PC-3 (cell line): ENCODE data around the gene GABRR1. TPM values are rescaled to one million over a fixed set of nuclear protein-coding genes. Genes with fewer than 3 reads are reported as not detected.

Experiments used
- ATAC-seq: fragments of 200-7000 bp; cut with Tn5 transposase; 2 replicates; pipeline ENCODE4 v1.9.1; 2020; ENCODE audit warnings: mild to moderate bottlenecking, moderate library complexity
- BruUV-seq: library from RNA; stranded (reverse); fragments of 400-500 nt; replicated peaks from 2 replicates; lab custom pipeline; 2021; lab: Mats Ljungman, UMichigan
- CTCF ChIA-PET: fragments of 300-600 bp; sonication (Branson Sonifier 250); formaldehyde crosslinking; loops from one replicate; lab custom pipeline; 2022; ENCODE audit warnings: antibody characterized with exemption; lab: Charles Lee
- POLR2A ChIA-PET: fragments of 300-600 bp; sonication (Branson Sonifier 250); formaldehyde crosslinking; loops from one replicate; lab custom pipeline; 2022; ENCODE audit warnings: antibody characterized with exemption; ENCODE audit not compliant: unreplicated experiment; lab: Charles Lee
- DNase-seq: peaks from one replicate; pipeline ENCODE4 v3.0.0-alpha.2; 2015
- H2AFZ ChIP-seq: fragments of 300-600 bp; sonication (generic); 2 replicates; pipeline ENCODE4 v1.6.0; 2016; ENCODE audit warnings: antibody characterized with exemption, low read length
- H3F3A ChIP-seq: fragments of 300-600 bp; sonication (generic); one replicate; pipeline ENCODE4 v1.6.0; 2017; ENCODE audit warnings: antibody characterized with exemption, low read length, control low read depth, mild to moderate bottlenecking; ENCODE audit not compliant: unreplicated experiment
- H3K27ac ChIP-seq: fragments of 300-600 bp; sonication (generic); 2 replicates; pipeline ENCODE4 v1.5.1; 2016; ENCODE audit warnings: mild to moderate bottlenecking, low read length
- H3K27me3 ChIP-seq: fragments of 300-600 bp; sonication (generic); 2 replicates; pipeline ENCODE4 v1.6.1; 2016; ENCODE audit warnings: low read length, mixed read lengths
- H3K36me3 ChIP-seq: fragments of 300-600 bp; sonication (generic); 2 replicates; pipeline ENCODE4 v1.6.1; 2016; ENCODE audit warnings: low read depth, mixed run types, low read length, mixed read lengths
- H3K4me1 ChIP-seq: fragments of 300-600 bp; sonication (generic); 2 replicates; pipeline ENCODE4 v1.5.1; 2016; ENCODE audit warnings: low read length; ENCODE audit not compliant: insufficient read depth
- H3K4me2 ChIP-seq: fragments of 300-600 bp; sonication (generic); 2 replicates; pipeline ENCODE4 v1.6.0; 2016; ENCODE audit warnings: low read length
- H3K4me3 ChIP-seq: fragments of 300-600 bp; sonication (generic); 2 replicates; pipeline ENCODE4 v1.5.1; 2016; ENCODE audit warnings: mild to moderate bottlenecking, low read length, mixed read lengths
- H3K79me2 ChIP-seq: fragments of 300-600 bp; sonication (generic); 2 replicates; pipeline ENCODE4 v1.6.1; 2017; ENCODE audit warnings: low read length, mixed read lengths
- H3K9ac ChIP-seq: fragments of 300-600 bp; sonication (generic); 2 replicates; pipeline ENCODE4 v1.6.0; 2016; ENCODE audit warnings: mild to moderate bottlenecking, low read length
- H3K9me2 ChIP-seq: fragments of 300-600 bp; sonication (generic); replicated peaks from 2 replicates; pipeline ENCODE4 v1.6.1; 2016; ENCODE audit warnings: mixed run types, low read length, mixed read lengths
- H3K9me3 ChIP-seq: fragments of 300-600 bp; sonication (generic); 2 replicates; pipeline ENCODE4 v1.6.1; 2016; ENCODE audit warnings: low read length, mixed read lengths
- H4K20me1 ChIP-seq: fragments of 300-600 bp; sonication (generic); 2 replicates; pipeline ENCODE4 v1.6.1; 2016; ENCODE audit warnings: low read length, mixed read lengths
- CTCF ChIP-seq: fragments of 300-600 bp; sonication (generic); conservative IDR thresholded peaks from 2 replicates; pipeline ENCODE4 v1.5.1; 2017; ENCODE audit warnings: antibody characterized with exemption, low read depth, mild to moderate bottlenecking, low read length
- EZH2 ChIP-seq: fragments of 300-600 bp; sonication (generic); IDR thresholded peaks from one replicate; pipeline ENCODE4 v1.6.1; 2017; ENCODE audit warnings: antibody characterized with exemption, mild to moderate bottlenecking, low read length; ENCODE audit not compliant: unreplicated experiment
- EZH2phosphoT487 ChIP-seq: fragments of 300-600 bp; sonication (generic); IDR thresholded peaks from 2 replicates; pipeline ENCODE4 v1.6.1; 2018; ENCODE audit warnings: mild to moderate bottlenecking, antibody characterized with exemption, low read length, borderline replicate concordance
- intact Hi-C: fragments of 100-400 bp; cut with micrococcal nuclease; formaldehyde crosslinking; loops from 2 replicates; pipeline ENCODE4 v1.9.0; 2023
- total RNA-seq: library from RNA; depleted of rRNA; stranded (reverse); fragments of >200 nt; gene quantifications from 2 replicates; pipeline ENCODE4 v1.2.3, GENCODE V29; 2014

Gene GABRR1
- total RNA-seq, 1 experiment from 2014 or later: not detected

DNA sequence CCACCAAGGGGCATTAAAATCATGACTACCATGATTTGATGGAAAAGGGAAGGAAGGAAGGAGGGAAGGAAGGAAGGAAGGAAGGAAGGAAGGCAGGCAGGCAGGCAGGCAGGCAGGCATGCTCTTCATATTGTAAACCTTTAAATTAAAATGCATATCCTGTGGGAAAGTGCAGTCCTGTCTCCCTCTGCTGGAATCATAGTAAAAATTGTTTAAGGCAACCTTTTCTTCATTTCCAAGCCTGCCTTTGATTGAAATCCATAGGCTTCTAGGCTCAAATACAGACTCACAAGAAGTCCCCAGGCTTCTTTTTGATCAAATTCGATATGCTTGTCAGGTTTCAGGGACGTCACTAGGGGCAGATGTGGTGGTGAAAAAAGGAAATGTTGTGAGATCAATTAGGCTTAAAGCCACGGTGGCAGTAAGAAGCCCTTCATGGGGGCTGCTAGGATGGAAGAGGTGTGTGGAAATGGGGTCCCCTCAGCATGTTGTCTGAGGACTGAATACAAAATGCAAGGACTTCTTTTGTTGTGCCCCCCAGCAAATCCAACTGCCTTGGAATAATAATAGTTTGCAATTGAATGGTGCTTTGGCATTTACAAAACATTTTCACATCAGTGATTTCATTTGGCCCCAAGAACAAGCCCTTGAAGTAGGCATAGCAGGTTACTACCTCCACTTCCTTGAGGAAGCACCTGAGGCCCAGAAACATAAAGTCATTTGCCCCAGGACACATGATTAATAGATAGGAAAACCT, 25.6 kb upstream of the GABRR1 start:
- no peak overlapping the region for H3K27ac ChIP-seq
- ChIA-PET POLR2A (no interaction called here), CTCF (interaction anchor here (2.0 kb wide), 2 partner anchors 120 to 260 kb away, joined by 9 to 11 read pairs; no protein-coding TSS in a partner anchor)
- no peaks in the 10 kb centered on the region for H4K20me1 ChIP-seq
- no peaks in the 10 kb centered on the region for H3K9me3 ChIP-seq
- peak; percentile 70 for ATAC-seq
- no peak overlapping the region for H3K4me3 ChIP-seq
- no peaks in the 10 kb centered on the region for H3K9me2 ChIP-seq
- TF ChIP-seq EZH2phosphoT487 (no peak), EZH2 (no peak), CTCF (peak; percentile 59)
- no peaks in the 10 kb centered on the region for H3K4me1 ChIP-seq
- H3K4me2 ChIP-seq: no peak overlapping the region
- no peaks in the 10 kb centered on the region; the same call in 1 of the 2 replicates for H3K27me3 ChIP-seq
- no peaks in the 10 kb centered on the region for H3F3A ChIP-seq
- H2AFZ ChIP-seq: no peak overlapping the region
- no peaks in the 10 kb centered on the region for H3K79me2 ChIP-seq
- intact Hi-C loops: loop anchor here (1.0 to 5.0 kb wide), 3 partner anchors 110 to 260 kb away; partner anchors contain the start of gene UBE2J1
- no TSS peak for BruUV-seq
- H3K36me3 ChIP-seq: no peaks in the 10 kb centered on the region
- DNase-seq: peak; percentile 58
- H3K9ac ChIP-seq: no peak overlapping the region

DNA sequence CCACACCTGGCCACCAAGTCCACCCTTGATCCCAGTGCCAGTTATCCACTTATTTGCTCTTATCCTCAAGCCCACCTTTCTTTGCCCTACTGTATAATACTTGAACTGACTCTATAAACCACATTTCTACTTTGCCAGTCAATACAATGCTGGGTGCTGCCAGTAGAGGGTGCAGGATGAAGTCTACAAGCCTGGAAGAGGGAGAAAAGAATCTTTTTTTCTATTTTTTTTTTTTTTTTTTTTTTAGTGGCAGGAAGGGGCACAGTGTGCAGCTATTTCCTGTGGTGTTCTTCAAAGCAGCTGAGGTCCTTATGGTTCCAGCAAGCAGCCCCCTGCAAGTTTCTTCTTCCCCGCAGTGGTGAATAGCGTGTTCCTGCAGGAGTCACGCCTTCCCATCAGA, 22.2 kb upstream of the GABRR1 start:
- H3K27ac ChIP-seq: no peak overlapping the region
- intact Hi-C loops: no loop called here
- no peak for ATAC-seq
- no peak overlapping the region for H3K4me3 ChIP-seq
- H3F3A ChIP-seq: no peaks in the 10 kb centered on the region
- H3K36me3 ChIP-seq: no peaks in the 10 kb centered on the region
- H3K4me2 ChIP-seq: no peak overlapping the region
- H3K4me1 ChIP-seq: no peaks in the 10 kb centered on the region
- no peaks in the 10 kb centered on the region for H4K20me1 ChIP-seq
- H3K27me3 ChIP-seq: no peaks in the 10 kb centered on the region
- ChIA-PET CTCF (no interaction called here), POLR2A (no interaction called here)
- H3K79me2 ChIP-seq: no peaks in the 10 kb centered on the region
- no TSS peak for BruUV-seq
- no peaks in the 10 kb centered on the region for H3K9me3 ChIP-seq
- H3K9ac ChIP-seq: no peak overlapping the region
- DNase-seq: no peak
- no peak overlapping the region for H2AFZ ChIP-seq
- TF ChIP-seq EZH2 (no peak), CTCF (no peak; the same call in 1 of the 2 replicates), EZH2phosphoT487 (no peak)
- H3K9me2 ChIP-seq: no peaks in the 10 kb centered on the region

GRCh38 chr6:89237158-89237557, 20.0 kb upstream of the GABRR1 start:
- ChIA-PET CTCF (no interaction called here), POLR2A (no interaction called here)
- H3K27ac ChIP-seq: no peak overlapping the region

More at GRCh38 chr6:89237158-89237557, 20.0 kb upstream of the GABRR1 start:
- Histone ChIP-seq H3K4me1 (no peaks in the 10 kb centered on the region), H3K9ac (no peak overlapping the region), H4K20me1 (no peaks in the 10 kb centered on the region), H3K27me3 (no peaks in the 10 kb centered on the region), H3K4me3 (no peak overlapping the region), H3K4me2 (no peak overlapping the region), H3F3A (no peaks in the 10 kb centered on the region), H2AFZ (no peak overlapping the region), H3K9me2 (no peaks in the 10 kb centered on the region), H3K9me3 (no peaks in the 10 kb centered on the region), H3K79me2 (no peaks in the 10 kb centered on the region), H3K36me3 (no peaks in the 10 kb centered on the region)
- intact Hi-C loops: no loop called here
- no TSS peak for BruUV-seq
- TF ChIP-seq EZH2: no peak
- TF ChIP-seq CTCF: no peak
- no peak for TF ChIP-seq EZH2phosphoT487
- no peak for ATAC-seq
- DNase-seq: no peak
